Mucosa of gallbladder (tissue), 1 donor: Measurements from ENCODE around the gene KRTAP27-1. TPM values are rescaled to one million over a fixed set of nuclear protein-coding genes. Genes with fewer than 3 reads are reported as not detected.

Experiments used
- DNase-seq: peaks from one replicate; pipeline ENCODE4 v3.0.0-alpha.2; 2020; ENCODE audit warnings: low spot score
- total RNA-seq: library from RNA; stranded (reverse); gene quantifications from one replicate; pipeline ENCODE4 v1.2.1, GENCODE V29; 2021
- donor health status: DM: no; HTN: no; CAD: no.

KRTAP27-1 gene
- total RNA-seq: not detected

GRCh38 chr21:30337276-30337744 lies at the start of gene KRTAP27-1:
Gene KRTAP27-1 (minus strand): TSS chr21:30337694. CDS start chr21:30337668, 26 bp downstream.
- no peak for DNase-seq

- no peak for DNase-seq
Observed at GRCh38 chr21:30382201-30382600, 44.7 kb upstream of the KRTAP27-1 start.

GRCh38 chr21:30372139-30372770 lies 34.8 kb upstream of the KRTAP27-1 start, which contains the start of gene KRTAP13-2:
Gene KRTAP13-2 (minus strand): TSS chr21:30372271. CDS start chr21:30372213, 58 bp downstream.
- no peak for DNase-seq

GRCh38 chr21:30355906-30356305 lies 18.4 kb upstream of the KRTAP27-1 start:
- DNase-seq: no peak

- DNase-seq: no peak
Observed at GRCh38 chr21:30354308-30355005, 17.0 kb upstream of the KRTAP27-1 start.

- no peak for DNase-seq
Observed at GRCh38 chr21:30351534-30351933, 14.0 kb upstream of the KRTAP27-1 start.

- no peak for DNase-seq
Observed at GRCh38 chr21:30349572-30349971, 12.1 kb upstream of the KRTAP27-1 start.

GRCh38 chr21:30348506-30348905 lies 11.0 kb upstream of the KRTAP27-1 start, which contains the start of gene KRTAP23-1:
Gene KRTAP23-1 (minus strand): TSS chr21:30348606. CDS start chr21:30348606, 0 bp downstream.
- no peak for DNase-seq

- no peak for DNase-seq
Observed at GRCh38 chr21:30345014-30345413, 7.5 kb upstream of the KRTAP27-1 start.

- peak; percentile 36 for DNase-seq
Observed at GRCh38 chr21:30340714-30341573, 3.5 kb upstream of the KRTAP27-1 start.

- no peak for DNase-seq
Observed at GRCh38 chr21:30338717-30339116, 1.2 kb upstream of the KRTAP27-1 start.

- no peak for DNase-seq
Observed at GRCh38 chr21:30337772-30338171, 278 bp upstream of the KRTAP27-1 start.

- no peak for DNase-seq
Observed at GRCh38 chr21:30336596-30336995, 898 bp downstream of the KRTAP27-1 start.

GRCh38 chr21:30333736-30334135 lies 3.8 kb downstream of the KRTAP27-1 start:
- DNase-seq: no peak

GRCh38 chr21:30332681-30333080 lies 4.8 kb downstream of the KRTAP27-1 start:
- no peak for DNase-seq

- no peak for DNase-seq
Observed at GRCh38 chr21:30329203-30329875, 8.2 kb downstream of the KRTAP27-1 start.

- no peak for DNase-seq
Observed at GRCh38 chr21:30326390-30326789, 11.1 kb downstream of the KRTAP27-1 start.

GRCh38 chr21:30320215-30320614 lies 17.3 kb downstream of the KRTAP27-1 start, which contains the start of gene KRTAP26-1:
Gene KRTAP26-1 (minus strand): TSS chr21:30320315. CDS start chr21:30320035, 280 bp downstream.
- DNase-seq: no peak

GRCh38 chr21:30315701-30316100 lies 21.8 kb downstream of the KRTAP27-1 start:
- DNase-seq: no peak

- DNase-seq: no peak
Observed at GRCh38 chr21:30306884-30307283, 30.6 kb downstream of the KRTAP27-1 start.

GRCh38 chr21:30305136-30305535 lies 32.4 kb downstream of the KRTAP27-1 start:
- no peak for DNase-seq
